ENCODE results near the gene MALSU1. TPM values are rescaled to one million over a fixed set of nuclear protein-coding genes. Genes with fewer than 3 reads are reported as not detected.

MALSU1 gene
- total RNA-seq = 10 to 100 TPM; 86.3 to 87.8 TPM
- 63.0 TPM for polyA plus RNA-seq

DNA sequence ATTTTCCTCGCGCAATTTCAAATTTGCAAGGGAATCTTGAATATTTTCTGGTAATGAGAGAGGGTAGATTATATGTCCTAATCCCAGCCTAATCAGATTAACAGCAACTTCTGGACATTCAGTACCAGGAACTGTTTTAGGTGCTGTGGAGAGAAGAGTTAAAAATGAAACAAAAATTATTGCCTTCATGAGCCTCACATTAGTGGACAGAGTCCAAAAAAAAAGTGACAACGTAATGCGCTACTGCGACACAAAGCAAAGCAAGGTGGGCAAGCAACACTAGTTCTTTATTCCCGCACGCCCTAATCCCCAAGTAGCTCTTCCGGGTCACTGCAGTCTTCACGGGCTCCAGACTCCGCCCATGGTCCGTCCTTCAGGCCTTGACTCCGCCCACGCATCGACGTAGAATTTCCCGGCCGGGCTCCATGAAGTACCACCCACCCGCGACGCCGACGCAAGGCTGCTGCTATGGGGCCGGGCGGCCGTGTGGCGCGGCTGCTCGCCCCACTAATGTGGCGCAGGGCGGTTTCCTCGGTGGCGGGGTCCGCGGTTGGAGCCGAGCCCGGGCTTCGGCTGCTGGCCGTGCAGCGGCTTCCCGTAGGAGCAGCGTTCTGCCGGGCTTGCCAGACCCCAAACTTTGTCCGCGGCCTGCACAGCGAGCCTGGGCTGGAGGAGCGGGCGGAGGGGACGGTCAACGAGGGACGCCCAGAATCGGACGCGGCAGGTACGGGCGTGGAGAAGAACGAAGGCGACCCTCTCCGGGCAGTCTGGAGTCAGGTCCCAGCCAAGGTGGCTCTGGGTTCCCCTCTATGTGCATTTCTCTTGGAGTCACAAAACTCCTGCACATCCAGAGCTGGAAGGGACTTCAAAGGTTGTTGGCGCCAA, at the start of gene MALSU1:
TSS of gene MALSU1 (plus strand) at position 455 of the 885 bp plus-strand sequence. CDS start at position 469, 14 bp downstream.
- POLR2A ChIA-PET = interaction anchor here (0.6 to 1.5 kb wide), 6 partner anchors 38 to 298 kb away, joined by 3 to 11 read pairs (median 4); partner anchors contain the start of gene KLHL7
- H3K36me3 Mint-ChIP-seq = peaks cover 8 to 32% (median 11%) of the 10 kb centered on the region in 3 donors

DNA sequence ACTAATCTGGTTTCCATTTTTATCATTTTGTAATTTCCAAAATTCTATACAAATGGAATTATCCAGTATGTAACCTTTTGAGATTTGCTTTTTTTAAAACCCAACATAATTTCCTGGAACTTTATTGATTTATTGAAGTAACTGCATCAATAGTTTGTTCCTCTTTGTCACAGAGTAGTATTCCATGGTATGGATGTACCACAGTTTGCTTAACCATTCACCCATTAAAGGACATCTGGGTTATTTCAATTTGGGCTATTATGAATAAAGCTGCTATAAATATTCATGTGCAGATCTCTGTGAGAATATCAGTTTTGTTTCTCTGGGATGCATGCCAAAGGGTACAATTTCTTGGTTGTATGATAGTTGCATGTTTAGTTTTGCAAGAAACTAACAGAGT, 49.7 kb upstream of the MALSU1 start:
- DNase-seq = no peak
- Mint-ChIP-seq H3K4me1 (peaks cover 0 to 4% (median 2%) of the 10 kb centered on the region in 3 donors), H3K27ac (no peak overlapping the region), H3K27me3 (peaks cover 34 to 78% of the 10 kb centered on the region in 2 donors), H3K36me3 (peaks cover 0 to 3% (median 0%) of the 10 kb centered on the region in 3 donors), H3K4me3 (no peak overlapping the region), H3K9me3 (peaks cover 4 to 10% (median 5%) of the 10 kb centered on the region in 5 donors)
- no peak overlapping the region for H3K4me3 ChIP-seq (ENCODE audit: low read length)
- H3K4me1 ChIP-seq (ENCODE audit: insufficient read depth, low read length) = no peaks in the 10 kb centered on the region
- ChIA-PET CTCF (no interaction called here), POLR2A (no interaction called here)
- no peak overlapping the region for H3K27ac ChIP-seq (ENCODE audit: low read depth, low read length)
- H3K36me3 ChIP-seq (ENCODE audit: insufficient read depth, low read length) = no peaks in the 10 kb centered on the region
- H3K27me3 ChIP-seq (ENCODE audit: insufficient read depth, low read length, poor library complexity, severe bottlenecking) = peaks cover 7% of the 10 kb centered on the region
- no peaks in the 10 kb centered on the region for H3K9me3 ChIP-seq (ENCODE audit: low read length)

More for the DNA sequence above, at the start of gene MALSU1:
- Mint-ChIP-seq H3K27ac (peak within 1 kb of the TSS; percentile 87 to 99 (median 98)), H3K4me3 (peak within 1 kb of the TSS; percentile 85 to 96 (median 94)), H3K9me3 (no peaks in the 10 kb centered on the region), H3K4me1 (peaks cover 39 to 57% (median 42%) of the 10 kb centered on the region in 3 donors), H3K27me3 (peaks cover 1 to 3% of the 10 kb centered on the region in 2 donors)
- CTCF ChIA-PET = interaction anchor here (1.0 to 4.7 kb wide), 4 partner anchors 14 to 59 kb away, joined by 3 to 23 read pairs (median 4); no protein-coding TSS in a partner anchor
- Histone ChIP-seq H3K4me3 (ENCODE audit: low read length) (peak within 1 kb of the TSS; percentile 90), H3K4me1 (ENCODE audit: insufficient read depth, low read length) (peaks cover 24% of the 10 kb centered on the region), H3K27ac (ENCODE audit: low read depth, low read length) (peak within 1 kb of the TSS; percentile 88), H3K27me3 (ENCODE audit: insufficient read depth, low read length, poor library complexity, severe bottlenecking) (no peaks in the 10 kb centered on the region), H3K36me3 (ENCODE audit: insufficient read depth, low read length) (peaks cover 5% of the 10 kb centered on the region), H3K9me3 (ENCODE audit: low read length) (no peaks in the 10 kb centered on the region)
- DNase-seq = peak; percentile 93 to 97 (median 94)

DNA sequence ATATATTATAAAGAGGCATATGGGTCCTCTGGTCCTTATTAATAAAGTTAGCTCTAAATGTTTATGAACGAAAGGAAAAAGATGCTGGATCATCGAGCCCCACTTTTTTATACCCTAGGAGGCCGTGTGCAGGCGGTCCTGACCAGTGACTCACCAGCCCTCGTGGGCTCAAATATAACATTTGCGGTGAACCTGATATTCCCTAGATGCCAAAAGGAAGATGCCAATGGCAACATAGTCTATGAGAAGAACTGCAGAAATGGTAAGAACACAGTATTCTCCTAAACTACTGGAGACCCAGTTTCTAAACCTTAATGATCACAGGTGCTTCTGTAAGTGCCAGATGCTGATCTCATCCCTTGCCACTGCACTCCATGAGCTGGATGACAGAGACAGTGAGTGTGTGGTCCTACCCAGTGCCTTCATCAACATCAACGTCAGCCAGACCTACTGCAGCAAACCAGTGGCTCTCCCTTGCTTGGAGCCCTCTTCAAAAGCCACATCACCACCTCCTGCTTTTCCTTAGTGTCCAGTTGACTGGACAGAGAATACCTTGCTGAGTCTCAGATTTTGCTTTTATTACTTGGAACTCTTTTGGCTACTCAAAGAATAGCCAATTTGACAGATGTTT, 45.0 kb upstream of the MALSU1 start:
- H3K9me3 Mint-ChIP-seq = peaks cover 4 to 10% (median 5%) of the 10 kb centered on the region in 5 donors
- POLR2A ChIA-PET = no interaction called here
- H3K4me3 Mint-ChIP-seq = no peak overlapping the region
- H3K27me3 ChIP-seq (ENCODE audit: insufficient read depth, low read length, poor library complexity, severe bottlenecking) = peaks cover 3% of the 10 kb centered on the region
- no peak overlapping the region for H3K4me3 ChIP-seq (ENCODE audit: low read length)
- peaks cover 0 to 3% (median 0%) of the 10 kb centered on the region in 3 donors for H3K36me3 Mint-ChIP-seq
- CTCF ChIA-PET = interaction anchor here (1.2 kb wide), 1 partner anchor 8 kb away, joined by 4 read pairs; no protein-coding TSS in a partner anchor
- no peaks in the 10 kb centered on the region for H3K4me1 Mint-ChIP-seq
- no peaks in the 10 kb centered on the region for H3K4me1 ChIP-seq (ENCODE audit: insufficient read depth, low read length)
- no peak overlapping the region for H3K27ac Mint-ChIP-seq
- no peak for DNase-seq
- no peaks in the 10 kb centered on the region for H3K36me3 ChIP-seq (ENCODE audit: insufficient read depth, low read length)
- H3K9me3 ChIP-seq (ENCODE audit: low read length) = no peaks in the 10 kb centered on the region
- no peak overlapping the region for H3K27ac ChIP-seq (ENCODE audit: low read depth, low read length)
- H3K27me3 Mint-ChIP-seq = peaks cover 30 to 76% of the 10 kb centered on the region in 2 donors

DNA sequence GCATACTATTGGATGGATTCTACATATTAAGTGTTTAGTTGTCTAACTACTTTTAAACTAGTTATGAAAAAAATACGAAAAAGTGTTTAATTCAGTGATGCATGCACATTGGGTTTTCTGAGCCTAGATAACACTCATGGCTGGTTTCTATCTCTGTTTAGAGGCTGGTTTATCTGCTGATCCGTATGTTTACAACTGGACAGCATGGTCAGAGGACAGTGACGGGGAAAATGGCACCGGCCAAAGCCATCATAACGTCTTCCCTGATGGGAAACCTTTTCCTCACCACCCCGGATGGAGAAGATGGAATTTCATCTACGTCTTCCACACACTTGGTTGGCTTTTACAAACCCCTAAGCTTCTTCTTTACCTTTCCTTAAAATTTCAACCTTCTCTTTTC, 42.4 kb upstream of the MALSU1 start:
- no peaks in the 10 kb centered on the region for H3K4me1 Mint-ChIP-seq
- Histone ChIP-seq H3K36me3 (ENCODE audit: insufficient read depth, low read length) (no peaks in the 10 kb centered on the region), H3K27me3 (ENCODE audit: insufficient read depth, low read length, poor library complexity, severe bottlenecking) (peaks cover 3% of the 10 kb centered on the region), H3K9me3 (ENCODE audit: low read length) (no peaks in the 10 kb centered on the region), H3K4me3 (ENCODE audit: low read length) (no peak overlapping the region), H3K4me1 (ENCODE audit: insufficient read depth, low read length) (no peaks in the 10 kb centered on the region), H3K27ac (ENCODE audit: low read depth, low read length) (no peak overlapping the region)
- no peak for DNase-seq
- H3K27me3 Mint-ChIP-seq = peaks cover 19 to 55% of the 10 kb centered on the region in 2 donors
- ChIA-PET POLR2A (no interaction called here), CTCF (no interaction called here)
- H3K36me3 Mint-ChIP-seq = no peaks in the 10 kb centered on the region
- no peak overlapping the region for H3K27ac Mint-ChIP-seq
- H3K4me3 Mint-ChIP-seq = no peak overlapping the region
- H3K9me3 Mint-ChIP-seq = peaks cover 0 to 4% (median 3%) of the 10 kb centered on the region in 5 donors

DNA sequence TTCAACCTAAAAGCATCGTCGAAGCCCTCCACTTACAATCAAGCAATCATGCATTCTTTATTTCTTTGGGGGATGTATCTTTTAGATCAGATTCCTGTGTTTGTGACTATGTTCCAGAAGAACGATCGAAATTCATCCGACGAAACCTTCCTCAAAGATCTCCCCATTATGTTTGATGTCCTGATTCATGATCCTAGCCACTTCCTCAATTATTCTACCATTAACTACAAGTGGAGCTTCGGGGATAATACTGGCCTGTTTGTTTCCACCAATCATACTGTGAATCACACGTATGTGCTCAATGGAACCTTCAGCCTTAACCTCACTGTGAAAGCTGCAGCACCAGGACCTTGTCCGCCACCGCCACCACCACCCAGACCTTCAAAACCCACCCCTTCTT, 38.8 kb upstream of the MALSU1 start:
- peaks cover 3% of the 10 kb centered on the region for H3K27me3 ChIP-seq (ENCODE audit: insufficient read depth, low read length, poor library complexity, severe bottlenecking)
- H3K9me3 ChIP-seq (ENCODE audit: low read length) = no peaks in the 10 kb centered on the region
- Mint-ChIP-seq H3K9me3 (no peaks in the 10 kb centered on the region), H3K36me3 (no peaks in the 10 kb centered on the region), H3K27ac (no peak overlapping the region), H3K4me1 (no peaks in the 10 kb centered on the region), H3K27me3 (peaks cover 11 to 33% of the 10 kb centered on the region in 2 donors), H3K4me3 (no peak overlapping the region)
- DNase-seq = no peak
- no peak overlapping the region for H3K27ac ChIP-seq (ENCODE audit: low read depth, low read length)
- no peak overlapping the region for H3K4me3 ChIP-seq (ENCODE audit: low read length)
- ChIA-PET POLR2A (no interaction called here), CTCF (interaction anchor here (1.4 to 7.7 kb wide), 2 partner anchors 12 to 174 kb away, joined by 4 to 74 read pairs; no protein-coding TSS in a partner anchor)
- H3K4me1 ChIP-seq (ENCODE audit: insufficient read depth, low read length) = no peaks in the 10 kb centered on the region
- H3K36me3 ChIP-seq (ENCODE audit: insufficient read depth, low read length) = no peaks in the 10 kb centered on the region

DNA sequence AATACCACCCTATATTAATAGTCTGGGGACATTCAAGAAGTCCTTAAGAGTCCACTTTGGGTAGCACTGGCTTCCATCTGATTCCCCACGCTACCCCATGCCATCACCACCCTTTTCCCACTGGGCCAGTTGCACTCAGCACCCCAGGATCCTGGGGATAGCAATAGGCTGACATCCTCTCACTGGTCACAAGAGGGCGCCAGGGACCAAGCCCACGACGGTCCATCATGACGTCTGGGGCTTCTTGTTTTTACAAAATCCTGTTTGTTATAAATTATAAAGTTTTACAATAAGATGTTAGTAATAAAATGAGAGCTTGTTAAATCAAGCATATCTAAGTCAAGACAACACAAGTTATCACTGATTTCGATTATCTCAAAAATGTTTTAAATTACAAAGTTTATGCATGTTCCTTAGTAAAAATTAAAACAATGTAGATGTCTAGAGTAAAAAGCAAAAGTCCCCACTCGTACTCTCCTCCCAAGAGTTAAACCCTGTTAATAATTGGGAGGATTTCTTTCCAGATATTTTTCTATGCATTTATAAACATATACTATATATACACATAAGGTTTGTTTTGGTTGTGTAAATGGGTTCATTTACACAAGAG, 37.2 kb upstream of the MALSU1 start:
- CTCF ChIA-PET = interaction anchor here (1.0 to 7.7 kb wide), 9 partner anchors 8 to 435 kb away, joined by 3 to 74 read pairs (median 4); no protein-coding TSS in a partner anchor
- Histone ChIP-seq H3K4me1 (ENCODE audit: insufficient read depth, low read length) (no peaks in the 10 kb centered on the region), H3K9me3 (ENCODE audit: low read length) (no peaks in the 10 kb centered on the region), H3K27ac (ENCODE audit: low read depth, low read length) (no peak overlapping the region), H3K4me3 (ENCODE audit: low read length) (no peak overlapping the region), H3K27me3 (ENCODE audit: insufficient read depth, low read length, poor library complexity, severe bottlenecking) (peaks cover 3% of the 10 kb centered on the region), H3K36me3 (ENCODE audit: insufficient read depth, low read length) (no peaks in the 10 kb centered on the region)
- Mint-ChIP-seq H3K4me3 (no peak overlapping the region), H3K27me3 (peaks cover 5 to 21% of the 10 kb centered on the region in 2 donors), H3K27ac (no peak overlapping the region), H3K36me3 (no peaks in the 10 kb centered on the region), H3K9me3 (no peaks in the 10 kb centered on the region), H3K4me1 (no peaks in the 10 kb centered on the region)
- DNase-seq = peak; percentile 28 to 60 (median 32)
- POLR2A ChIA-PET = no interaction called here

DNA sequence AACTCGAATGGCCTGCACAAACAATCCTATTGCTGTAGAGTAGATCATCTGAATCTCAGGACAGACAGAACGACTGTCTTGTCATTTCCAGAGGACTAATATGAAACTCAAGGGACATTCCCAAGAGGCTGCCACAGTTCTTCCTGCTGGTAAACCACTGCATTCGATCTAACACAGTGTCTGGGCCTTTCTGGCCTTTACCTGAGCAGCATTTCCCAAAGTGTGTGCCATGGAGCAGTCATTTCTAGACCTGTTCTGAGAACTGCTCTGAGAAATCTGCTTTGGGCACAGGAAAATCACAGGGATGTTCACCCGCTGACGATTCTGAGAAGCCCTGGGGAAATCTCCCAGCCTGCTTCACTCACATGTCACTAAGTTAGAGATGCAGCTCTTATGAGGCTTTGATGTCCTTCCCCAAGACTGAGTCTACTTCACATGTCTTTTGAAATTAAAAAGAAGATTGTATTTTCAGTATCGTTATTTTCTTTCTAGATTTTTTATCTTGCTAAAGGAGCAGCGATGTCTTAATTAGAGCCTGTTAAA, 34.2 kb upstream of the MALSU1 start:
- Mint-ChIP-seq H3K27ac (no peak overlapping the region), H3K4me3 (no peak overlapping the region), H3K27me3 (peaks cover 4 to 13% of the 10 kb centered on the region in 2 donors), H3K36me3 (peaks cover 0 to 2% (median 0%) of the 10 kb centered on the region in 3 donors), H3K4me1 (no peaks in the 10 kb centered on the region), H3K9me3 (no peaks in the 10 kb centered on the region)
- POLR2A ChIA-PET = no interaction called here
- CTCF ChIA-PET = interaction anchor here (7.7 kb wide), 1 partner anchor 8 kb away, joined by 74 read pairs; no protein-coding TSS in a partner anchor
- Histone ChIP-seq H3K27ac (ENCODE audit: low read depth, low read length) (no peak overlapping the region), H3K27me3 (ENCODE audit: insufficient read depth, low read length, poor library complexity, severe bottlenecking) (no peaks in the 10 kb centered on the region), H3K4me1 (ENCODE audit: insufficient read depth, low read length) (no peaks in the 10 kb centered on the region), H3K36me3 (ENCODE audit: insufficient read depth, low read length) (no peaks in the 10 kb centered on the region), H3K4me3 (ENCODE audit: low read length) (no peak overlapping the region), H3K9me3 (ENCODE audit: low read length) (no peaks in the 10 kb centered on the region)
- no peak for DNase-seq
